HG02970 (cell line): ENCODE measurements around the gene CACNB4.

ENCODE experiments used
- ATAC-seq: cut with Tn5 transposase; IDR thresholded peaks from one replicate; pipeline ENCODE4 v1.9.1; 2021; ENCODE audit warnings: mild to moderate bottlenecking, moderate library complexity, moderate number of reproducible peaks; ENCODE audit not compliant: unreplicated experiment, low FRiP score

Gene CACNB4

DNA sequence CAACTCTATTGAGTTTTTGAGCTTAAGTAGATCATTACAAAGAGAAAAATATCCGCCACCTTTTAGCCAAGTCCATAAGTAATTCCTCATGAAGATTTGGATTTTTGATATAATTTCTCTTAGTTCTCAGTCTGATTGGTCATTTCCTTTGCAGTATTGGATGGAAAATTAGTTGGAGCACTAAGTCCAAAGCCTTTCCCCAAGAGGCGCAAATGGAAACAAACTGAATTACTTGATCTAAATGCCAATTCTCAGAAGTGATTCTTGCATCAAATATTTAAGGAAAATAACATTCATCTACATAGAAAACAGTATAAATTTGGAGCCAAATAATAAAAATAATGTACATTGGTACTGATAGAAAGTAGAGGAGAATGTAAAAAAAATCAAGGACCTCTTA is 115.6 kb downstream of the CACNB4 start:
- ATAC-seq = no peak

- no peak for ATAC-seq
These were observed 117.0 kb downstream of the CACNB4 start for GRCh38 chr2:151981886-151982285.

GRCh38 chr2:151979694-151980093 is 119.2 kb downstream of the CACNB4 start:
- no peak for ATAC-seq

- no peak for ATAC-seq
These were observed 120.1 kb downstream of the CACNB4 start for GRCh38 chr2:151978709-151979108.

DNA sequence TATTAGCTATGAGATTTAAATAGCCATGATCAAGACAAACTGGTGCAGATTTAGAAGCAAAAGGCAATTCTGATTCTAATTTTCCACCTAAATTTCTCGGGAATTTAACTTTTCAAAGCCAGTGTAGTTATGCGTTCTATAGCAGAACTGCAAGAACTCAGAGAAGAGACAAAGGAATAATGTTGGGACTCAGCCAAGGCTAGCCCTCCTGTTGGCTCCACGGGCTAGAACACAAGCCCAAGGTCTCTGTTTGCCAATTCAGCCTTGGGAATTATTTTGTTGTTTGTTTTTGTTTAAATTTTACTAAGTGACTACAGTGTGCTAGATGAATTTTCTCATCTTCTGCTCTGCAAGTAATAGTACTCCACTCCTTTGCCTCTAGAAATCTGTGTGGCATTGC is 121.2 kb downstream of the CACNB4 start:
- ATAC-seq = no peak

DNA sequence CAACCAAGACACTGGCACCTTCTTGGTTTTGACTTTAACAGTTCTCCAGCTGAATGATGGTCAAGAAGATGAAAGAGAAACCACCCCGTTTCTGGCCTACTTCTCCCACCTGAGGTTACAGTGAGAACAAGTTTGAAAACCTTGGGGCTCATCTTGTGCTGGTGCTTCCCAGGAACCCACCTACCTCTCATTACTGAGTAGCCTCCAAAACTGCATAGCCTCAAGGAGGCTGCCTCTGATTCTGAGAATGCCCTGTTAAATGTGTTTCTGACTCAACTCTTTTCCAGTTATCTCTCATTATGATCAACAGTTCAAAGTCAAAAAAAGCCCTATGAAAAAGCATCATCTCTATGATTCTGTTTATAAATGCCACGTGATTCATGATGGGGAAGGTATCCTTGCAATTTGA is 121.9 kb downstream of the CACNB4 start:
- no peak for ATAC-seq

- no peak for ATAC-seq
These were observed 123.1 kb downstream of the CACNB4 start for GRCh38 chr2:151975460-151976414.

DNA sequence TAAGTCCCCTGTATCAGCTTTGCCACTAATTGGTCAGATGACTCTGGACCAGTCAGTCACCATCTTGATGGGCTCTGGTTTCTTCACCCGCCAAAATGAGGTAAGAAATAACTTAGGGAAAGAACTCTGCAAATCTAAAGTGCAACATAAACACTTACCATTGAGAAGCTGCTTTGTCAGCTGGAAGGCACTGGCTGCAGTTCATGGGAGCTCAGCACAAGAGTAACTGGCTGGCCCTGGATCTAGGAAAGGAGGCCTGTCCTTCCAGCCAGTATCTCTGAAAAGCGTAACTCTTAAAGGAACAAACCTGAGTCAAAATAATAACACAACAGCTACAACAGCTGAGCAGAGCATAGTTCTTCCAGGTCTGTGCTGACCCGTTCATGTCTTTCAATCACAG is 123.9 kb downstream of the CACNB4 start:
- ATAC-seq = no peak

GRCh38 chr2:151973901-151974199 is 125.0 kb downstream of the CACNB4 start:
- no peak for ATAC-seq

GRCh38 chr2:151973013-151973900 is 125.6 kb downstream of the CACNB4 start:
- ATAC-seq = no peak

GRCh38 chr2:151972241-151973012 is 126.4 kb downstream of the CACNB4 start:
- ATAC-seq = no peak

GRCh38 chr2:151971301-151972051 is 127.4 kb downstream of the CACNB4 start:
- ATAC-seq = no peak

GRCh38 chr2:151968770-151969470 is 129.9 kb downstream of the CACNB4 start:
- no peak for ATAC-seq

DNA sequence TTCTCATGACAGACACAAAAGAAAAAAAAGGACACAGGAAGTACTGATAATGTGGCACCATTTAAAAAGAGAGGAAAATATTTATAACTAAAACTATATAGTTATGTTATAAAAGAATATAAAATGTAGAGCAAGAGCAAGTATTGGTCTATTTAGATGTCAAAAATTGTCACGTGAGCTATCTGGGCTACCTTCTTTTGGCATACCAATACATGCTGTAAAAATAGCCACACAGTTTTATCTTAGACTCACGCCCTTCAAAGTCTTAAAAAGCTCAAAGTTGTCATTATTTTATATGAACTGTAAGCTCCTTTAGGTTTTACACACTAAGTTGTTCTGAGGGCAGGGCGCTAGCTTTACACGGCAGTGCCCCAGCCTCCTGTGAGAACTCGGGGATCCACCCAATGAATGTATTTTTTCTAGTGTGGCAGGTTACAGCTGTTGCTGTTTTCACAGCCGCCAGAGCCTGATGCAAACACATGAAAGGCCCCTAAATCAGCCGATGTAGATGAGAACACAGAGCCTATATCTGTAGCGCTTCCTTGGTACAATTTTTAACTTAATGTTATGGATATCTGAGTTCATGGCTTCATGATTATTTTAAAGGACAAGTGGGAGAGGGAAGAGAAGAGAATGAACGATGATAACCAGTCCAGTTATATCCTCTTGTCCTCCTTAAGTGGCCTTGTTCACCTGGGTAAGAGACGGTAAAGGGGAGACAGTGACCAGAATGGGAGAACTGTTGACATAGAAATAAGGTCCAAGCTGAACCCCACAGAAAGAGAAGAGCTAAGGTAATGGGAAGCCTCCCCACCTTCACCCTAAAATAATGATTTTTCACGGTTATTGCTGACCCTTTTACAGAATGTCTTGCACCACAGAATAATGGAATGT is 130.8 kb downstream of the CACNB4 start:
- ATAC-seq = no peak

DNA sequence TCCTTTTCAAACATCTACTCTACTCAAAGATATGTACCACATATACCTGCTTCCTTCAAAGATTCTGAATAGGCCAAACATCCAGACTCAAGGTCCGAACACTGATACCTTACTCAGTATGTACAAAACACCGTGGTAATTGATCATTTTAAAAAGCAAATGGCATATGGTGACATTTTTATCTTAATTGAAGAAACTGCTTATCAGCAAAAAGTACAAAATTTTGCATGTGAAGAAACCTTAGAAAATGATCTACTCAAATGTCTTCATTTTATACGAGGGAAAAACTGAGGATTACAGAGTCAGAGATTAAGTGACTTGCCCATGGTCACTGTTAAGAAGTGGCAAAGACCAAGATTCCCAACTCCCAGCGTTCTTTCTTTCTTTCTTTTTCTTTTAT is 133.0 kb downstream of the CACNB4 start:
- no peak for ATAC-seq

DNA sequence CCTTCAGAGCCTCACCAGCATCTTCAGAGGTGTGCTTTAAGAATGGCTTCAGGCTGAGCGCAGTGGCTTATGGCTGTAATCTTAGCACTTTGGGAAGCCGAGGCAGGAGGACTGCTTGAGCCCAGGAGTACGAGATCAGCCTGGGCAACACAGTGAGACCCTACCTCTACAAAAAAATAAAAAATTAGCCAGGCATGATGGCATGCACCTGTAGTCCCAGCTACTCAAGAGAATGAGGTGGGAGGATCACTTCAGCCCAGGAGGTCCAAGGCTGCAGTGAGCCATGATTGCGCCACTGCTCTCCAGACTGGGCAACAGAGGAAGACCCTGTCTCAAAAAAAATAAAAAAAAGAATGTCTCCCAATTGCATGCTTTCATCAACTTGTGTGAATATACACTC is 137.3 kb downstream of the CACNB4 start:
- no peak for ATAC-seq

- ATAC-seq = no peak
These were observed 139.6 kb downstream of the CACNB4 start for GRCh38 chr2:151959238-151959637.

DNA sequence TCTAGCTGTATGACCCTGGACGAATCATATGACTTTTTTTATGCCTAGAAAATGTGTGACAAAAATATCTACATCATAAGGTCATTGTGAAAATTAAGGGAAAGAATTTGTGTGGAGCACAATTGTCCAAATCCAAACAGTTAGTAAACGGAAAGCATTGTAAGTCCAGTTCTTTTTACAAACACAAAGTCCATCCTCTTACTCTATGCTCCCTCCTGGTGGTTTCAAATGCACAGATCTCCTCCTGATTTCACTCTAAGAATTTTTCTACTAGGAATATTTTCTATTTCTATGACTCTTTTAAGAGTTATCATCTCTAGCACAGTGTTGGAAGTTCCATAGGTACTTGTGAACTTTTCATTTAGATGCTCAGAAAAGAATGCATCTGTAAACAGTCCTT is 145.4 kb downstream of the CACNB4 start:
- no peak for ATAC-seq
